H1 (cell line): Measurements from ENCODE around the gene FAM200B. TPM values are rescaled to one million over a fixed set of nuclear protein-coding genes. Genes with fewer than 3 reads are reported as not detected.

Experiments
- CTCF ChIA-PET: fragments of 300-600 bp; sonication (Branson Sonifier 250); formaldehyde crosslinking; loops from one replicate; lab custom pipeline; 2021; ENCODE audit not compliant: partially characterized antibody; lab: Charles Lee
- POLR2A ChIA-PET: fragments of 300-600 bp; sonication (Branson Sonifier 250); formaldehyde crosslinking; loops from one replicate; lab custom pipeline; 2021; ENCODE audit warnings: inconsistent platforms; ENCODE audit not compliant: partially characterized antibody; lab: Charles Lee
- DNase-seq, 2 experiments: peaks; one replicate each; pipeline versions ENCODE4 v3.0.0 to v3.0.0-alpha.2; 2010 to 2022; ENCODE audit warnings: low spot score in 2 of 2, low read depth in 1 of 2, mixed read lengths in 1 of 2
- FAIRE-seq: peaks from 2 replicates; lab custom pipeline; 2011; peaks lifted over from hg19 to GRCh38; lab: Jason Lieb, UNC
- H2AFZ ChIP-seq: 2 replicates; pipeline ENCODE4 v1.8.1; 2012; ENCODE audit warnings: low read length, inconsistent platforms
- H2AK5ac ChIP-seq: 2 replicates; pipeline ENCODE4 v1.6.1; 2013; ENCODE audit warnings: low read depth, low read length
- H2BK120ac ChIP-seq: replicated peaks from 2 replicates; pipeline ENCODE3; 2013; ENCODE audit warnings: low read depth, low read length, inconsistent platforms
- H2BK12ac ChIP-seq: 2 replicates; pipeline ENCODE4 v1.6.1; 2013; ENCODE audit warnings: low read depth, low read length
- H2BK15ac ChIP-seq: 2 replicates; pipeline ENCODE4 v1.6.1; 2013; ENCODE audit warnings: low read length
- H2BK20ac ChIP-seq: 2 replicates; pipeline ENCODE4 v1.6.1; 2013; ENCODE audit warnings: low read length
- H2BK5ac ChIP-seq: 2 replicates; pipeline ENCODE4 v1.6.1; 2013; ENCODE audit warnings: low read depth, low read length
- H3K14ac ChIP-seq: 2 replicates; pipeline ENCODE4 v1.6.1; 2013; ENCODE audit warnings: inconsistent platforms; ENCODE audit not compliant: insufficient read length
- H3K18ac ChIP-seq: 2 replicates; pipeline ENCODE4 v1.6.1; 2013; ENCODE audit warnings: low read length; ENCODE audit errors: extremely low read depth
- H3K23ac ChIP-seq: 2 replicates; pipeline ENCODE4 v1.6.1; 2013; ENCODE audit warnings: inconsistent platforms; ENCODE audit not compliant: insufficient read length
- H3K23me2 ChIP-seq: 2 replicates; pipeline ENCODE4 v1.6.1; 2013; ENCODE audit warnings: low read depth, low read length
- H3K27ac ChIP-seq: 2 replicates; pipeline ENCODE4 v1.6.1; 2011; ENCODE audit warnings: low read depth, low read length, inconsistent platforms
- H3K27me3 ChIP-seq, 4 experiments: replicated peaks in 1 of 4; 1 replicate in 1 of 4; 2 replicates in 3 of 4; pipeline versions ENCODE4 v1.6.1 to v1.8.1; 2011 to 2013; ENCODE audit warnings: low read length in 3 of 4, mild to moderate bottlenecking in 3 of 4, inconsistent platforms in 2 of 4, mixed read lengths in 2 of 4, moderate library complexity in 1 of 4; ENCODE audit not compliant: control insufficient read depth in 3 of 4, insufficient read depth in 3 of 4; ENCODE audit errors: extremely low read depth in 1 of 4
- H3K36me3 ChIP-seq, 4 experiments: 2 replicates each; pipeline versions ENCODE4 v1.6.1 to v1.8.1; 2011 to 2013; ENCODE audit warnings: mild to moderate bottlenecking in 4 of 4, low read length in 3 of 4, moderate library complexity in 2 of 4, control low read depth in 1 of 4, inconsistent platforms in 1 of 4; ENCODE audit not compliant: insufficient read depth in 4 of 4, control insufficient read depth in 2 of 4
- H3K4ac ChIP-seq: replicated peaks from 2 replicates; pipeline ENCODE3; 2013; ENCODE audit warnings: low read length, low read depth, mixed read lengths, inconsistent platforms; ENCODE audit not compliant: insufficient read length
- H3K4me1 ChIP-seq, 4 experiments: replicated peaks in 1 of 4; 1 replicate in 1 of 4; 2 replicates in 3 of 4; pipeline versions ENCODE4 v1.6.1 to v1.8.1; 2011 to 2013; ENCODE audit warnings: low read length in 3 of 4, inconsistent platforms in 2 of 4, mixed read lengths in 1 of 4; ENCODE audit not compliant: insufficient read depth in 4 of 4, control insufficient read depth in 3 of 4
- H3K4me2 ChIP-seq, 2 experiments: 2 replicates each; pipeline versions ENCODE4 v1.6.1 to v1.8.1; 2011 to 2013; ENCODE audit warnings: low read depth in 2 of 2, low read length in 2 of 2, control low read depth in 1 of 2, inconsistent platforms in 1 of 2, mild to moderate bottlenecking in 1 of 2; ENCODE audit not compliant: insufficient read depth in 1 of 2
- H3K4me3 ChIP-seq, 4 experiments: fragments of 200-600, 300-600 bp in 1 of 4; sonication (generic), shearing (Covaris generic), sonication (Bioruptor Twin) in 1 of 4; 2 replicates each; pipeline versions ENCODE4 v1.5.1 to v1.8.1; 2011 to 2016; ENCODE audit warnings: low read length in 4 of 4, low read depth in 3 of 4, control low read depth in 2 of 4, inconsistent platforms in 2 of 4, mild to moderate bottlenecking in 2 of 4, mixed read lengths in 1 of 4, moderate library complexity in 1 of 4; ENCODE audit not compliant: insufficient read depth in 2 of 4; ENCODE audit errors: extremely low read depth in 1 of 4
- H3K56ac ChIP-seq: replicated peaks from 2 replicates; pipeline ENCODE3; 2013; ENCODE audit warnings: low read depth, mild to moderate bottlenecking, mixed read lengths, low read length, inconsistent platforms; ENCODE audit not compliant: insufficient read length
- H3K79me1 ChIP-seq: 2 replicates; pipeline ENCODE4 v1.6.1; 2013; ENCODE audit warnings: low read depth, low read length, control low read depth
- H3K79me2 ChIP-seq, 2 experiments: 2 replicates each; pipeline versions ENCODE4 v1.6.1 to v1.8.1; 2012 to 2013; ENCODE audit warnings: low read length in 2 of 2, mild to moderate bottlenecking in 2 of 2, inconsistent platforms in 1 of 2; ENCODE audit not compliant: insufficient read depth in 2 of 2, control insufficient read depth in 1 of 2
- H3K9ac ChIP-seq, 4 experiments: replicated peaks in 1 of 4; 1 replicate in 1 of 4; 2 replicates in 3 of 4; pipeline versions ENCODE4 v1.6.1 to v1.8.1; 2011 to 2013; ENCODE audit warnings: low read depth in 3 of 4, low read length in 3 of 4, control low read depth in 2 of 4, mild to moderate bottlenecking in 2 of 4, moderate library complexity in 2 of 4, inconsistent platforms in 1 of 4; ENCODE audit errors: extremely low read depth in 1 of 4
- H3K9me3 ChIP-seq, 2 experiments: 2 replicates each; pipeline versions ENCODE4 v1.6.1 to v1.8.1; 2012 to 2013; ENCODE audit warnings: mild to moderate bottlenecking in 2 of 2, moderate library complexity in 2 of 2, control low read depth in 1 of 2, inconsistent platforms in 1 of 2, low read depth in 1 of 2, low read length in 1 of 2, mixed read lengths in 1 of 2; ENCODE audit not compliant: insufficient read depth in 2 of 2
- H4K20me1 ChIP-seq, 2 experiments: replicated peaks in 1 of 2; 2 replicates each; pipeline versions ENCODE3 to v1.8.1; 2011 to 2013; ENCODE audit warnings: inconsistent platforms in 2 of 2, low read length in 2 of 2, mild to moderate bottlenecking in 1 of 2; ENCODE audit not compliant: insufficient read depth in 2 of 2, control insufficient read depth in 1 of 2
- H4K5ac ChIP-seq: 2 replicates; pipeline ENCODE4 v1.6.1; 2013; ENCODE audit warnings: low read length, low read depth, mixed read lengths, inconsistent platforms; ENCODE audit not compliant: insufficient read length
- H4K8ac ChIP-seq: 2 replicates; pipeline ENCODE4 v1.8.0; 2013; ENCODE audit warnings: mild to moderate bottlenecking, moderate library complexity, low read length, inconsistent platforms; ENCODE audit not compliant: insufficient read depth; ENCODE audit errors: extremely low read depth
- H4K91ac ChIP-seq: replicated peaks from 2 replicates; pipeline ENCODE3; 2013; ENCODE audit warnings: low read length, mixed read lengths, inconsistent platforms; ENCODE audit not compliant: insufficient read length
- CEBPB ChIP-seq: IDR thresholded peaks from 2 replicates; pipeline ENCODE4 v1.6.1; 2012; ENCODE audit warnings: low read depth, low read length
- ZNF274 ChIP-seq: IDR thresholded peaks from 2 replicates; pipeline ENCODE4 v1.7.0; 2012; ENCODE audit warnings: low read length, borderline replicate concordance; ENCODE audit errors: extremely low read depth
- WGBS, 2 experiments: shearing (Covaris generic) in 1 of 2; methylation state at CpG; one replicate each; pipeline versions ENCODE4 v1.1.6 to v1.1.7; 2013 to 2015; ENCODE audit warnings: low lambda C conversion rate in 2 of 2, mixed read lengths in 2 of 2, inconsistent platforms in 1 of 2, low coverage in 1 of 2, missing lambda C conversion rate in 1 of 2; ENCODE audit not compliant: insufficient replicate concordance in 2 of 2, insufficient coverage in 1 of 2, insufficient read length in 1 of 2; ENCODE audit errors: extremely low coverage in 1 of 2, missing lambda C conversion rate in 1 of 2; 5-methylcytosine and 5-hydroxymethylcytosine counted together
- polyA plus RNA-seq, 7 experiments: library from polyadenylated mRNA; depleted of rRNA in 3 of 7; stranded (reverse) in 5 of 7; unstranded in 2 of 7; fragments of >200 nt in 5 of 7; fragments of 200-250 nt in 2 of 7; gene quantifications; 1 replicate in 5 of 7; 2 replicates in 1 of 7; 4 replicates in 1 of 7; pipeline versions ENCODE4 v1.2.1 to v1.2.3, GENCODE V29; 2011 to 2013; ENCODE audit warnings: missing spikeins in 2 of 7, mixed read lengths in 2 of 7
- total RNA-seq: library from RNA; stranded (reverse); fragmentation: NEBNext Ultra II Directional; extraction: Animal tissue kit (Norgen Biotek cat#: 25700); gene quantifications from 2 replicates; pipeline ENCODE4 v1.2.1, GENCODE V29; 2021

The FAM200B gene
- total and polyA plus RNA-seq, 2 of the 8 experiments (the other 6 are each of a cell fraction or from before 2014, with no cell fraction given): 10.7 to 23.7 TPM

DNA sequence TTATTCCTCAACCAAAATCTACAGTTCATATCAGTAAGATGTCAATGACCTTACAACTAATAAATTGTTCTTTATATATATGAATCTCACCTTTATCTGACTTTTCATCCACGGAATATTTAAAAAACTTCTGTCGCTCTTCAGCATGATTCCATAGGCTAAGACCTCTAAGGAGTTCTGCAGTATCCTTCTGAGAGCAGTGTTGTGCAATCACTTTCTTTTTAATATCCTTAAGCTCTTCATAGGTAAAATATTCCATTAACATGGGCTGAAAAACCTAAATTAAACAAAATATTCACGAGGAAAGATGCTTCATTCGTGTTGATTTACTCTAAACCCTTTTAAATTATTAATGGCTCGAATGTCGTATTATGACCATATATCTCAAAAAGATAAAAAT is 43.2 kb upstream of the FAM200B start:
- ChIA-PET POLR2A (no interaction called here), CTCF (interaction anchor here (0.5 to 1.8 kb wide), 3 partner anchors 13 to 690 kb away, joined by 3 to 7 read pairs (median 3); no protein-coding TSS in a partner anchor)
- Histone ChIP-seq H3K14ac (no peak overlapping the region), H2AK5ac (no peak overlapping the region), H3K23me2 (no peaks in the 10 kb centered on the region), H2BK120ac (no peak overlapping the region), H2BK12ac (no peak overlapping the region), H3K4me1 (no peaks in the 10 kb centered on the region), H2AFZ (no peak overlapping the region), H4K20me1 (no peaks in the 10 kb centered on the region), H3K36me3 (peaks cover 2 to 52% (median 13%) of the 10 kb centered on the region in 4 experiments; a peak in 6 of 8 replicates), H3K4ac (no peak overlapping the region), H3K27me3 (no peaks in the 10 kb centered on the region), H3K18ac (no peak overlapping the region), H2BK15ac (no peak overlapping the region), H3K4me2 (no peak overlapping the region), H4K91ac (no peak overlapping the region), H3K9me3 (no peaks in the 10 kb centered on the region), H3K79me2 (peaks cover 0 to 7% of the 10 kb centered on the region in 2 experiments; a peak in 1 of 4 replicates), H3K9ac (no peak overlapping the region), H3K56ac (no peak overlapping the region), H3K79me1 (no peaks in the 10 kb centered on the region), H2BK20ac (no peak overlapping the region), H2BK5ac (no peak overlapping the region), H4K5ac (no peak overlapping the region), H3K4me3 (no peak overlapping the region), H4K8ac (no peak overlapping the region)
- 92% methylated on average over 6 of the region's 6 CpGs; no CpG with 5 or more reads in 1 of the 2 experiments for WGBS, 2 experiments
- FAIRE-seq (no peak), DNase-seq (no peak)
- no peak for TF ChIP-seq ZNF274
- TF ChIP-seq CEBPB: peak; percentile 47; the same call in 1 of the 2 replicates
- TF ChIP-seq, all 59 proteins: peak for 1
- Histone ChIP-seq H3K27ac (no peak overlapping the region), H3K23ac (no peak overlapping the region)
